Mesenchymal stem cell (in vitro differentiated cells and primary cell): ENCODE results near the gene KCNK10.

Experiments used
- DNase-seq: peaks from one replicate; pipeline ENCODE4 v3.0.0-alpha.2; 2013
- H2AFZ ChIP-seq: one replicate; pipeline ENCODE4 v1.6.1; 2013; ENCODE audit warnings: low read depth, mild to moderate bottlenecking, control low read depth, inconsistent platforms, low read length, moderate library complexity
- H2AK5ac ChIP-seq: 2 replicates; pipeline ENCODE4 v1.6.1; 2013; ENCODE audit warnings: low read length, moderate library complexity, mild to moderate bottlenecking, inconsistent platforms; ENCODE audit not compliant: severe bottlenecking
- H2BK120ac ChIP-seq: one replicate; pipeline ENCODE4 v1.6.1; 2013; ENCODE audit warnings: low read depth, mild to moderate bottlenecking, inconsistent platforms, low read length, moderate library complexity
- H2BK12ac ChIP-seq, 2 experiments: one replicate each; pipeline ENCODE4 v1.6.1; 2013; ENCODE audit warnings: inconsistent platforms in 2 of 2, low read length in 2 of 2, mild to moderate bottlenecking in 2 of 2, moderate library complexity in 2 of 2, control low read depth in 1 of 2
- H2BK15ac ChIP-seq: one replicate; pipeline ENCODE4 v1.6.1; 2013; ENCODE audit warnings: mild to moderate bottlenecking, low read depth, inconsistent platforms; ENCODE audit not compliant: poor library complexity, severe bottlenecking
- H2BK5ac ChIP-seq: 2 replicates; pipeline ENCODE4 v1.6.1; 2013; ENCODE audit warnings: low read depth, mild to moderate bottlenecking, low read length, control low read depth, inconsistent platforms; ENCODE audit not compliant: poor library complexity, severe bottlenecking
- H3K14ac ChIP-seq, 2 experiments: one replicate each; pipeline ENCODE4 v1.6.1; 2013; ENCODE audit warnings: inconsistent platforms in 2 of 2, low read length in 2 of 2, control low read depth in 1 of 2, mild to moderate bottlenecking in 1 of 2, moderate library complexity in 1 of 2
- H3K18ac ChIP-seq, 2 experiments: one replicate each; pipeline ENCODE4 v1.6.1; 2013; ENCODE audit warnings: inconsistent platforms in 2 of 2, low read length in 2 of 2, control low read depth in 1 of 2, low read depth in 1 of 2, mild to moderate bottlenecking in 1 of 2
- H3K23ac ChIP-seq, 2 experiments: one replicate each; pipeline ENCODE4 v1.6.1; 2013; ENCODE audit warnings: inconsistent platforms in 2 of 2, low read length in 2 of 2, mild to moderate bottlenecking in 2 of 2, moderate library complexity in 2 of 2, control low read depth in 1 of 2
- H3K27ac ChIP-seq: 2 replicates; pipeline ENCODE4 v1.5.1; 2013; ENCODE audit warnings: mild to moderate bottlenecking, moderate library complexity, low read length, control low read depth, inconsistent platforms; ENCODE audit not compliant: poor library complexity, severe bottlenecking
- H3K27me3 ChIP-seq, 2 experiments: 2 replicates each; pipeline versions ENCODE4 v1.6.1 to v1.7.0; 2013; ENCODE audit warnings: low read length in 2 of 2, mild to moderate bottlenecking in 2 of 2, moderate library complexity in 2 of 2, control low read depth in 1 of 2, inconsistent platforms in 1 of 2; ENCODE audit not compliant: control insufficient read depth in 1 of 2, insufficient read depth in 1 of 2
- H3K36me3 ChIP-seq, 2 experiments: 2 replicates each; pipeline versions ENCODE4 v1.6.1 to v1.7.0; 2013; ENCODE audit warnings: low read length in 2 of 2, control low read depth in 1 of 2, inconsistent platforms in 1 of 2, low read depth in 1 of 2, mild to moderate bottlenecking in 1 of 2; ENCODE audit not compliant: insufficient read depth in 2 of 2, control insufficient read depth in 1 of 2
- H3K4ac ChIP-seq, 2 experiments: one replicate each; pipeline ENCODE4 v1.6.1; 2013; ENCODE audit warnings: inconsistent platforms in 2 of 2, low read length in 2 of 2, mild to moderate bottlenecking in 2 of 2, moderate library complexity in 2 of 2, control low read depth in 1 of 2, low read depth in 1 of 2
- H3K4me1 ChIP-seq: 2 replicates; pipeline ENCODE4 v1.6.1; 2013; ENCODE audit warnings: low read depth, low read length, control low read depth; ENCODE audit not compliant: control insufficient read depth, insufficient read depth
- H3K4me2 ChIP-seq: 2 replicates; pipeline ENCODE4 v1.6.1; 2013; ENCODE audit warnings: low read length, mild to moderate bottlenecking, inconsistent platforms; ENCODE audit not compliant: poor library complexity, severe bottlenecking
- H3K4me3 ChIP-seq, 2 experiments: 2 replicates each; pipeline versions ENCODE4 v1.5.1 to v1.7.0; 2013; ENCODE audit warnings: low read length in 2 of 2, mild to moderate bottlenecking in 2 of 2, control low read depth in 1 of 2, low read depth in 1 of 2; ENCODE audit not compliant: insufficient read depth in 1 of 2
- H3K79me1 ChIP-seq: replicated peaks from 2 replicates; pipeline ENCODE4 v1.6.1; 2013; ENCODE audit warnings: mild to moderate bottlenecking, control low read depth, low read length, inconsistent platforms; ENCODE audit not compliant: poor library complexity, severe bottlenecking
- H3K9ac ChIP-seq: 2 replicates; pipeline ENCODE4 v1.7.0; 2013; ENCODE audit warnings: mild to moderate bottlenecking, low read length, moderate library complexity
- H3K9me3 ChIP-seq: 2 replicates; pipeline ENCODE4 v1.7.0; 2013; ENCODE audit warnings: mild to moderate bottlenecking, low read length; ENCODE audit not compliant: control insufficient read depth
- H4K8ac ChIP-seq: one replicate; pipeline ENCODE4 v1.6.1; 2013; ENCODE audit warnings: inconsistent platforms, mild to moderate bottlenecking, low read length, moderate library complexity
- H4K91ac ChIP-seq: one replicate; pipeline ENCODE4 v1.6.1; 2013; ENCODE audit warnings: mild to moderate bottlenecking, low read length, inconsistent platforms
- WGBS: methylation state at CpG from one replicate; pipeline ENCODE4 v1.1.7; 2013; ENCODE audit warnings: mixed read lengths; 5-methylcytosine and 5-hydroxymethylcytosine counted together

Gene KCNK10

GRCh38 chr14:88179716-88180115, 143.4 kb downstream of the KCNK10 start:
- Histone ChIP-seq H3K79me1 (no peaks in the 10 kb centered on the region), H3K36me3 (no peaks in the 10 kb centered on the region), H4K91ac (no peak overlapping the region), H2AK5ac (no peak overlapping the region), H4K8ac (no peak overlapping the region), H2BK15ac (no peak overlapping the region), H3K14ac (no peak overlapping the region), H3K9ac (no peak overlapping the region), H3K4me3 (no peak overlapping the region), H3K4me2 (no peak overlapping the region), H3K23ac (no peak overlapping the region), H3K4me1 (no peaks in the 10 kb centered on the region), H3K4ac (no peak overlapping the region), H2BK5ac (no peak overlapping the region), H2BK12ac (no peak overlapping the region), H2AFZ (no peak overlapping the region), H3K18ac (no peak overlapping the region), H3K27me3 (peaks cover 0 to 8% of the 10 kb centered on the region in 2 experiments), H3K27ac (no peak overlapping the region), H2BK120ac (no peak overlapping the region), H3K9me3 (no peaks in the 10 kb centered on the region)
- DNase-seq: no peak
- WGBS: 96% methylated on average over 5 of the region's 6 CpGs

- Histone ChIP-seq H3K4ac (no peak overlapping the region), H2AFZ (no peak overlapping the region), H3K4me1 (no peaks in the 10 kb centered on the region), H3K36me3 (no peaks in the 10 kb centered on the region), H2BK15ac (no peak overlapping the region), H2BK5ac (no peak overlapping the region), H2BK120ac (no peak overlapping the region), H3K14ac (no peak overlapping the region), H3K23ac (no peak overlapping the region), H2BK12ac (no peak overlapping the region), H3K18ac (no peak overlapping the region), H3K4me3 (no peak overlapping the region), H3K4me2 (no peak overlapping the region), H3K9ac (no peak overlapping the region), H2AK5ac (no peak overlapping the region), H3K27ac (no peak overlapping the region), H3K9me3 (no peaks in the 10 kb centered on the region), H4K91ac (no peak overlapping the region), H3K27me3 (no peaks in the 10 kb centered on the region), H4K8ac (no peak overlapping the region), H3K79me1 (no peaks in the 10 kb centered on the region)
- DNase-seq: no peak
Measured at GRCh38 chr14:88170333-88170732, 152.7 kb downstream of the KCNK10 start.

GRCh38 chr14:88168498-88169165, 154.4 kb downstream of the KCNK10 start:
- peak; percentile 29 for DNase-seq
- H2BK15ac ChIP-seq: no peak overlapping the region
- no peak overlapping the region for H3K9ac ChIP-seq
- no peak overlapping the region for H3K14ac ChIP-seq
- H3K23ac ChIP-seq: no peak overlapping the region
- H2AK5ac ChIP-seq: no peak overlapping the region
- no peak overlapping the region for H2BK12ac ChIP-seq
- H2AFZ ChIP-seq: no peak overlapping the region
- no peak overlapping the region for H4K8ac ChIP-seq
- no peaks in the 10 kb centered on the region for H3K79me1 ChIP-seq
- peaks cover 0 to 9% of the 10 kb centered on the region in 2 experiments for H3K27me3 ChIP-seq
- no peak overlapping the region for H4K91ac ChIP-seq
- H2BK120ac ChIP-seq: no peak overlapping the region
- H2BK5ac ChIP-seq: no peak overlapping the region
- no peak overlapping the region for H3K18ac ChIP-seq
- H3K4ac ChIP-seq: no peak overlapping the region
- no peaks in the 10 kb centered on the region for H3K9me3 ChIP-seq
- WGBS: 72% methylated on average over 3 of the region's 3 CpGs
- no peaks in the 10 kb centered on the region for H3K4me1 ChIP-seq
- H3K27ac ChIP-seq: no peak overlapping the region
- H3K4me3 ChIP-seq: no peak overlapping the region
- no peaks in the 10 kb centered on the region for H3K36me3 ChIP-seq
- H3K4me2 ChIP-seq: no peak overlapping the region

- H3K18ac ChIP-seq: no peak overlapping the region
- H2BK15ac ChIP-seq: no peak overlapping the region
- no peak overlapping the region for H3K23ac ChIP-seq
- H2BK120ac ChIP-seq: no peak overlapping the region
- DNase-seq: no peak
- H2BK12ac ChIP-seq: no peak overlapping the region
- H3K4me3 ChIP-seq: no peak overlapping the region
- H3K4me1 ChIP-seq: no peaks in the 10 kb centered on the region
- WGBS: 90% methylated on average over 7 of the region's 7 CpGs
- no peak overlapping the region for H3K27ac ChIP-seq
- H3K9me3 ChIP-seq: no peaks in the 10 kb centered on the region
- no peak overlapping the region for H4K91ac ChIP-seq
- no peak overlapping the region for H2AFZ ChIP-seq
- H3K27me3 ChIP-seq: peaks cover 0 to 12% of the 10 kb centered on the region in 2 experiments
- no peak overlapping the region for H2BK5ac ChIP-seq
- no peak overlapping the region for H4K8ac ChIP-seq
- no peak overlapping the region for H3K4me2 ChIP-seq
- no peaks in the 10 kb centered on the region for H3K79me1 ChIP-seq
- no peak overlapping the region for H3K9ac ChIP-seq
- no peak overlapping the region for H3K4ac ChIP-seq
- no peak overlapping the region for H3K14ac ChIP-seq
- H3K36me3 ChIP-seq: no peaks in the 10 kb centered on the region
- H2AK5ac ChIP-seq: no peak overlapping the region
Measured at GRCh38 chr14:88168025-88168424, 155.0 kb downstream of the KCNK10 start.
